Peyer's patch (tissue), 4 donors: ENCODE measurements around the gene CATSPERZ.
A peak's percentile ranks its signal among the peaks of the same experiment; 100 is the strongest.

Source experiments
- POLR2A ChIP-seq, 2 donors: fragments of 450-650 bp; IDR thresholded peaks; one replicate each; pipeline ENCODE4 v1.5.1; 2017; ENCODE audit warnings: antibody characterized with exemption in 2 of 2, mild to moderate bottlenecking in 2 of 2, moderate library complexity in 2 of 2
- TF ChIP-seq, protein P1 (sequence below), 6 experiments: fragments of 450-650 bp in 4 of 6; fragments of 200-600 bp in 2 of 6; sonication (generic) in 1 of 6; IDR thresholded peaks; one replicate each; pipeline ENCODE4 v1.5.1; 2017 to 2019; ENCODE audit warnings: antibody characterized with exemption in 6 of 6, mild to moderate bottlenecking in 3 of 6, moderate library complexity in 1 of 6

DNA sequence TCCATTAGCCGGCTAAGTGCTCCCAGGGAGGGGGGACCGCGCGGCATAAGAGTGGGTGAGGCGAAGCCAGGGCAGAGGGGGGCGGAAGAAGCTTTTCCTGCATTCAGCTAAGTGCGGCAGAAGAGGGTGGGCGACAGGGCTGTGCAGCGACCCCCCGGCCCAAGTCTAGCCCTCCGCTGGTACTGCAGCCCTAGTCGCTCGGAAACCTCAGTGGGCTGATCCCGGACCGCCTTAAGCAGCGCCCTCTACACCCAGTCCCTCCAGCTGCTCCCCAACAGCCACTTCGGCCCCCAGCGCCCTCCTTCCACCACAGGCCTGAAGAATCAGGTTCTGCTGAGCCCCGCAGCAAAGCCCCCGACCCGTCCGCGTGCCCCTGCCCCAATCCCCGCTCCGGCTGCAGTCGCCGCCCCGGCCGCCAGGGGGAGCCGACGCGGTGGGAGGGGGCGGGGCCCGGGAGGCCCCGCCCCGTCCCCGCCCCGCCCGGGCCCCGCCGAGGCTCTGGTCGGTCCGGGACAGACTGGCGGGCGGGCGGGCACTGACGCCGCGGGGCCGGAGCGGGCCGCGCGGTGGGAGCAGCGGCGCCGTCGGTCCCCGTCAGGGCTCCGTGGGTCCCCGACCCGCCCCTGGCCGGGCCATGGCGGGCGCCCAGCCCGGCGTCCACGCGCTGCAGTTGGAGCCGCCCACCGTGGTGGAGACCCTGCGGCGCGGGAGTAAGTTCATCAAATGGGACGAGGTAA is 49.0 kb upstream of the CATSPERZ start, which contains the start of gene PLCB3:
- TF ChIP-seq, protein P1, sequence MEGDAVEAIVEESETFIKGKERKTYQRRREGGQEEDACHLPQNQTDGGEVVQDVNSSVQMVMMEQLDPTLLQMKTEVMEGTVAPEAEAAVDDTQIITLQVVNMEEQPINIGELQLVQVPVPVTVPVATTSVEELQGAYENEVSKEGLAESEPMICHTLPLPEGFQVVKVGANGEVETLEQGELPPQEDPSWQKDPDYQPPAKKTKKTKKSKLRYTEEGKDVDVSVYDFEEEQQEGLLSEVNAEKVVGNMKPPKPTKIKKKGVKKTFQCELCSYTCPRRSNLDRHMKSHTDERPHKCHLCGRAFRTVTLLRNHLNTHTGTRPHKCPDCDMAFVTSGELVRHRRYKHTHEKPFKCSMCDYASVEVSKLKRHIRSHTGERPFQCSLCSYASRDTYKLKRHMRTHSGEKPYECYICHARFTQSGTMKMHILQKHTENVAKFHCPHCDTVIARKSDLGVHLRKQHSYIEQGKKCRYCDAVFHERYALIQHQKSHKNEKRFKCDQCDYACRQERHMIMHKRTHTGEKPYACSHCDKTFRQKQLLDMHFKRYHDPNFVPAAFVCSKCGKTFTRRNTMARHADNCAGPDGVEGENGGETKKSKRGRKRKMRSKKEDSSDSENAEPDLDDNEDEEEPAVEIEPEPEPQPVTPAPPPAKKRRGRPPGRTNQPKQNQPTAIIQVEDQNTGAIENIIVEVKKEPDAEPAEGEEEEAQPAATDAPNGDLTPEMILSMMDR (IDR thresholded peaks at IDR 0.05) = peak; percentile 53 to 95 (median 85)
- peak in 1 of 2 donors; percentile 94 for TF ChIP-seq POLR2A (IDR thresholded peaks at IDR 0.05)
